Muscle layer of colon (tissue), 2 donors: ENCODE measurements around the gene IFI44L.

Source experiments
- H3K27ac ChIP-seq: one replicate; pipeline ENCODE4 v1.7.0; 2013; ENCODE audit warnings: low read depth, mild to moderate bottlenecking, low read length, moderate library complexity
- H3K27me3 ChIP-seq, 2 donors: one replicate each; pipeline ENCODE4 v1.7.0; 2013; ENCODE audit warnings: low read length in 2 of 2, mild to moderate bottlenecking in 2 of 2; ENCODE audit not compliant: insufficient read depth in 2 of 2, control insufficient read depth in 1 of 2
- H3K36me3 ChIP-seq: one replicate; pipeline ENCODE4 v1.7.0; 2013; ENCODE audit warnings: mild to moderate bottlenecking, low read length; ENCODE audit not compliant: insufficient read depth
- H3K4me1 ChIP-seq: one replicate; pipeline ENCODE4 v1.7.0; 2013; ENCODE audit warnings: mild to moderate bottlenecking, low read length; ENCODE audit not compliant: insufficient read depth
- H3K4me3 ChIP-seq, 2 donors: one replicate each; pipeline ENCODE4 v1.7.0; 2013; ENCODE audit warnings: low read length in 2 of 2, low read depth in 1 of 2, mild to moderate bottlenecking in 1 of 2, moderate library complexity in 1 of 2
- H3K9ac ChIP-seq: one replicate; pipeline ENCODE4 v1.7.0; 2013; ENCODE audit warnings: low read length
- H3K9me3 ChIP-seq: one replicate; pipeline ENCODE4 v1.7.0; 2013; ENCODE audit warnings: mild to moderate bottlenecking, low read length
- donor health status: abdominal sarcoma.
- donor health status: Adenocarcinoma of cecum.

The IFI44L gene

DNA sequence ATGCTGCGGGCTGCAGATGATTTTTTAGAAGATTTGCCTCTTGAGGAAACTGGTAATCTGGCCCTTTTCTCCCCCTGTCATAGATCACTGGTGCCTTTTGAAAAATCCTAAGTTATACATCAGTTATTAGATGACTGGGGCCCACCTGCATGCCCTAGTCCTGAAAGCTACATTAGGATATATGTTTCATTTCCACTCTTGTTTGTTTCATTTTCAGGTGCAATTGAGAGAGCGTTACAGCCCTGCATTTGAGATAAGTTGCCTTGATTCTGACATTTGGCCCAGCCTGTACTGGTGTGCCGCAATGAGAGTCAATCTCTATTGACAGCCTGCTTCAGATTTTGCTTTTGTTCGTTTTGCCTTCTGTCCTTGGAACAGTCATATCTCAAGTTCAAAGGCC lies 21.3 kb downstream of the IFI44L start:
- Histone ChIP-seq H3K36me3 (no peaks in the 10 kb centered on the region), H3K4me1 (no peaks in the 10 kb centered on the region), H3K27me3 (no peaks in the 10 kb centered on the region), H3K4me3 (no peak overlapping the region), H3K9me3 (no peaks in the 10 kb centered on the region), H3K9ac (no peak overlapping the region), H3K27ac (no peak overlapping the region)

DNA sequence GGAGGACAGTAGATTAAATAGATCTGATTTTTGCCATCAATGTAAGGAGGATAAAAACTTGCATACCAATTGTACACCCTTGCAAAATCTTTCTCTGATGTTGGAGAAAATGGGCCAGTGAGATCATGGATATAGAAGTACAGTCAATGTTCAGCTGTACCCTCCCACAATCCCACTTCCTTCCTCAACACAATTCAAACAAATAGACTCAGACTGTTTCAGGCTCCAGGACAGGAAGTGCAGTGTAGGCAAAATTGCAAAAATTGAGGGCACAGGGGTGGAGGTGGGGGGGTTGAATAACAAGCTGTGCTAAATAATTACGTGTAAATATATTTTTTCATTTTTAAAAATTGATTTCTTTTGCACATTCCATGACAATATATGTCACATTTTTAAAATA lies 25.5 kb downstream of the IFI44L start:
- Histone ChIP-seq H3K27ac (no peak overlapping the region), H3K4me1 (peaks cover 4% of the 10 kb centered on the region), H3K9me3 (no peaks in the 10 kb centered on the region), H3K27me3 (no peaks in the 10 kb centered on the region), H3K4me3 (no peak overlapping the region), H3K9ac (no peak overlapping the region), H3K36me3 (no peaks in the 10 kb centered on the region)

DNA sequence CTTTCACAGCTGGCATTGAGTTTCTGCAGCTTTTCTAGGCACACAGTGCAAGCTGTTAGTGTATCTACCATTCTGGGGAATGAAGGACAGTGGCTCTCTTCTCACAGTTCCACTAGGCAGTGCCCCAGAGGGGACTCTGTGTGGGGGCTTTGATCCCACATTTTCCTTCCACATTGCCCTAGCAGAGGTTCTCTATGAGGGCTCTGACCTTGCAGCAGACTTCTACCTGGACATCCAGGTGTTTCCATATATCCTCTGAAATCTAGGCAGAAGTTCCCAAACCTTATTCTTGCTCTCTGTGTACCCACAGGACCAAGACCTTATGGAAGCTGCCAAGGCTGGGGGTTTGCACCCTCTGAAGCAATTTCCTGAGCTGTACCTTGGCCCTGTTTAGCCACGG lies 27.0 kb downstream of the IFI44L start:
- no peak overlapping the region for H3K4me3 ChIP-seq
- H3K27me3 ChIP-seq = no peaks in the 10 kb centered on the region
- peaks cover 4% of the 10 kb centered on the region for H3K4me1 ChIP-seq
- no peak overlapping the region for H3K9ac ChIP-seq
- H3K36me3 ChIP-seq = no peaks in the 10 kb centered on the region
- no peak overlapping the region for H3K27ac ChIP-seq
- H3K9me3 ChIP-seq = no peaks in the 10 kb centered on the region

DNA sequence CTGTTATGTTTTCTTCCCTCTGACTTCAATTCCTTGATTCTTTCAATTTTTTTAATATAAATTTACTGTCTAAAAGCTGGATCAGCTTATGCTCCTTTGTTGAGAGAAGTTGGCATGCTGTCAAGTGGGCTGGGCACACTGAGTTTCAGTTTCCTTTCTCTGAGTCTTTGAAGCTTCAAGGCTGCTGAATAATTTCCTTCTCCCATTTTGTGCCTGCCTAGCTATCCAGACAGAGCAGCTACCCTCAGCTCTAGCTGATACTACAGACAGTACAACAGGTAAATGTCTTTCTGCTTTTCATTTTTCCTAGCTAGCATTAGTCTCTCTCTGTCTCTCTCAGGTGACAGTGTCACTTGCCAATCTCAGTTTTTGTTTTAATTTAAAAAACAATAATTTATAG lies 29.4 kb downstream of the IFI44L start, which contains the start of gene IFI44:
Gene IFI44, plus strand, starts transcription at position 204 of the 400 bp plus-strand sequence. CDS start 365 bp downstream, outside the sequence.
- Histone ChIP-seq H3K4me1 (peaks cover 4% of the 10 kb centered on the region), H3K9ac (no peak within 1 kb of the TSS), H3K36me3 (no peaks in the 10 kb centered on the region), H3K27me3 (no peaks in the 10 kb centered on the region), H3K9me3 (no peaks in the 10 kb centered on the region), H3K27ac (no peak within 1 kb of the TSS), H3K4me3 (peak within 1 kb of the TSS; percentile 17 to 55)

DNA sequence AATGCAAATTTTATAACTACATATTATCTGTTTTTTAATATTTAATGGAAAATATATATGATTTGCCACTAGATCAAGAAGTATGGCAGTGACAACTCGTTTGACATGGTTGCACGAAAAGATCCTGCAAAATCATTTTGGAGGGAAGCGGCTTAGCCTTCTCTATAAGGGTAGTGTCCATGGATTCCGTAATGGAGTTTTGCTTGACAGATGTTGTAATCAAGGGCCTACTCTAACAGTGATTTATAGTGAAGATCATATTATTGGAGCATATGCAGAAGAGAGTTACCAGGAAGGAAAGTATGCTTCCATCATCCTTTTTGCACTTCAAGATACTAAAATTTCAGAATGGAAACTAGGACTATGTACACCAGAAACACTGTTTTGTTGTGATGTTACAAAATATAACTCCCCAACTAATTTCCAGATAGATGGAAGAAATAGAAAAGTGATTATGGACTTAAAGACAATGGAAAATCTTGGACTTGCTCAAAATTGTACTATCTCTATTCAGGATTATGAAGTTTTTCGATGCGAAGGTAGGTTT lies 29.9 kb downstream of the IFI44L start:
- H3K27ac ChIP-seq = no peak overlapping the region
- no peaks in the 10 kb centered on the region for H3K36me3 ChIP-seq
- H3K4me3 ChIP-seq = peak overlapping the region; percentile 17 to 55
- H3K27me3 ChIP-seq = no peaks in the 10 kb centered on the region
- H3K9me3 ChIP-seq = no peaks in the 10 kb centered on the region
- peaks cover 4% of the 10 kb centered on the region for H3K4me1 ChIP-seq
- H3K9ac ChIP-seq = no peak overlapping the region

DNA sequence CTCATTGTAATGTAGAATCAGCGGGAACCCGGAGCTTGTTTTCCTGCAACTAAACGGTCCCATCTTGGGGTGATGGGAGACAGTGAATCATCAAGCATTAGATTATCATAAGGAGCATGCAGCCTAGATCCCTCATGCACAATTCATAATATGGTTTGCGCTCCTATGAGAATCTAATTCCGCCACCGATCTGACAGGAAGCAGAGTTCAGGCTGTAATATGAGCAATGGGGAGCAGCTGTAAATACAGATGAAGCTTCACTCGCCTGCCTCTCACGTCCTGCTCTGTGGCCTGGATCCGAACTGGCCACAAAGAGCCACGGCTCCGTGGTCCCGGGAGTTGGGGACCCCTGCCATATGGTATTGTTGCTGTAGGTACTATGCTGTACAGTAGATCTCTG lies 31.0 kb downstream of the IFI44L start:
- H3K36me3 ChIP-seq = no peaks in the 10 kb centered on the region
- H3K27me3 ChIP-seq = no peaks in the 10 kb centered on the region
- H3K4me1 ChIP-seq = peaks cover 4% of the 10 kb centered on the region
- peak overlapping the region in 1 of 2 donors; percentile 13 for H3K4me3 ChIP-seq
- H3K27ac ChIP-seq = no peak overlapping the region
- no peaks in the 10 kb centered on the region for H3K9me3 ChIP-seq
- H3K9ac ChIP-seq = no peak overlapping the region

DNA sequence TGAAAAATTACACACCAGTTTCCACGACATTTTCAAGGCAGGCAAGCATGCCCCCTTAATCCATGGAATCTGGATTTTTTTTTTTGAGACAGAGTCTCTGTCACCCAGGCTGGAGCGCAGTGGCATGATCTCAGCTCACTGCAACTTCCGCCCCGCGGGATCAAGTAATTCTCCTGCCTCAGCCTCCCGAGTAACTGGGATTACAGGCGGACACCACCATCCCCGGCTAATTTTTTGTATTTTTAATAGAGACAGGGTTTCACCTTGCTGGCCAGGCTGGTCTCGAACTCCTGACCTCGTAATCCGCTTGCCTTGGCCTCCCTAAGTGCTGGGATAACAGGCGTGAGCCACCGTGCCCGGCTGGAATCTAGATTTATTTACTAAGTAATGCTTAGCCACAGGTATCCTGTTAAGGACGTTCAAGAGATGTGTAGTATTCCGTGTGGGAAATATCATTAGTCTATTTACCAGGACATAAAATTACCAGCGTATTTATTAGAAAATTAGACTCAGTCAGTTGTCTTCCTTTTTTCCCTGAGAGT lies 31.8 kb downstream of the IFI44L start:
- H3K4me1 ChIP-seq = peaks cover 4% of the 10 kb centered on the region
- H3K36me3 ChIP-seq = no peaks in the 10 kb centered on the region
- no peaks in the 10 kb centered on the region for H3K27me3 ChIP-seq
- no peak overlapping the region for H3K9ac ChIP-seq
- no peak overlapping the region for H3K27ac ChIP-seq
- H3K4me3 ChIP-seq = no peak overlapping the region
- H3K9me3 ChIP-seq = no peaks in the 10 kb centered on the region

DNA sequence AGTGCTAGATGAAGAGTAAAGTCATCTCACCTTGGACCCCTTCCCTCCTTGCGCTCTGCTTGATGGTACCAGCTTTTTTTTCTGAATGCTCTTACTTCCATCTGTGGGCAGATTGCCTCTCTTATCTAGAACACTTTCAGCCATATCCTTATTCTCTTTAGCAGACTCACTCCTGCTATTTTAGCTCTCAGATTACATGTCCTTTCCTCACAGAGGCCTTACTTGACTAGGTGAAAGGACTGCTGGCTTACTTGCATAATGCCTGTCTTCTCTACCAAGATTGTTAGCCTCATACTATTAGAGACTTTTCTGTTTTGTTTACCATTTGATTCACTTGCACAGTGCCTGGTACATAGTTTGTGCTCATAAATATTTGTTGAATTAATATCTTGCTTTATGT lies 38.7 kb downstream of the IFI44L start:
- H3K4me3 ChIP-seq = no peak overlapping the region
- peaks cover 5% of the 10 kb centered on the region for H3K36me3 ChIP-seq
- H3K27me3 ChIP-seq = no peaks in the 10 kb centered on the region
- H3K4me1 ChIP-seq = no peaks in the 10 kb centered on the region
- no peaks in the 10 kb centered on the region for H3K9me3 ChIP-seq
- no peak overlapping the region for H3K27ac ChIP-seq
- no peak overlapping the region for H3K9ac ChIP-seq

DNA sequence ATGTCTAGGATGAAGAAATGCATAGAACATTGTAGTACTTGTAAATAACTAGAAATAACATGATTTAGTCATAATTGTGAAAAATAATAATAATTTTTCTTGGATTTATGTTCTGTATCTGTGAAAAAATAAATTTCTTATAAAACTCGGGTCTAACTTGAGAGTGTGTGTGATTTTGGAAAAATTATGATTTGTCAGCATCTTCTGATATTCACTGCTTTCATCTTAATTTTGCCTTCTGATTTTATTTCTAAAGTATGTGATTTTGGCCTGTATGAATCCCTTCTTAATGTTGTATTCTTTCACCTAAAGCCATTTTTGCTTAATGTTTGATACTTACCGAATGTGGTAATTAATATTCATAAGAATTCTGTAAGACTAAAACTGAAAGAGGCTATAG lies 43.7 kb downstream of the IFI44L start:
- Histone ChIP-seq H3K4me1 (no peaks in the 10 kb centered on the region), H3K27me3 (no peaks in the 10 kb centered on the region), H3K9ac (no peak overlapping the region), H3K9me3 (no peaks in the 10 kb centered on the region), H3K4me3 (no peak overlapping the region), H3K27ac (no peak overlapping the region), H3K36me3 (peaks cover 3% of the 10 kb centered on the region)

DNA sequence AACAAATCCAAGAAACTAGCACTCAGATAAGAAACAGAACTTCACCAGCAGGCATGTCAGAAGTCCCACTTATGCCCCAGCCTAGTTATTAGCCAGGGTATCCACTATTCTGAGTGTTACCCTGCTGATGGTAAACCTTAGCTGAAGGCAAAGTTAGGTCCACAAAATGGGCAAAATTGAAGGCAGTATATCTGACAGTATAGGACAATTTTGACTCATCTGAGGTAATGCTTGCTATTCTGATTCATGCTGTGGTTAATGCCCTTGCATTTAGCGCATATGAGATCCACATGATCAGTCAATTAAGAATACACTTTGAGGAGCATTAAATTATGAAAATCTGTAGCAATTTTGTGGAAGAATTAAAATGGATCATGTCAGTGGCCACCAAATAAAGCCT lies 44.5 kb downstream of the IFI44L start:
- Histone ChIP-seq H3K4me1 (no peaks in the 10 kb centered on the region), H3K36me3 (no peaks in the 10 kb centered on the region), H3K9ac (no peak overlapping the region), H3K4me3 (no peak overlapping the region), H3K27ac (no peak overlapping the region), H3K27me3 (no peaks in the 10 kb centered on the region), H3K9me3 (no peaks in the 10 kb centered on the region)

DNA sequence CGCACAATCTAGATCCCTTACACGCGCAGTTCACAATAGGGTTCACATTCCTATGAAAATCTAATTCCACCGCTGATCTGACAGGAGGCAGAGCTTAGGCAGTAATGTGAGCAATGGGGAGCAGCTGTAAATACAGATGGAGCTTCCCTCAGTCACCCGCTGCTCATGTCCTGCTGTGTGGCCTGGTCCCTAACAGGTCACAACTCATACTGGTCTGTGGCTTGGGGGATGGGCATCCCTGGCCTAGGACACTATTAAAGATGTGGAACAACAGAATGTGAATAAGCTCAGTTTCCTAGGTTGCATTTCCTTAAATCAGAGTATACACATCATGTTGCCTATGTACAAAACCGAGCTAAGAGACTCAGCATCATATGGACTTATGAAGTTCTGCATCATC lies 45.6 kb downstream of the IFI44L start:
- Histone ChIP-seq H3K27me3 (no peaks in the 10 kb centered on the region), H3K4me1 (no peaks in the 10 kb centered on the region), H3K9ac (no peak overlapping the region), H3K9me3 (no peaks in the 10 kb centered on the region), H3K36me3 (no peaks in the 10 kb centered on the region), H3K27ac (no peak overlapping the region), H3K4me3 (no peak overlapping the region)

DNA sequence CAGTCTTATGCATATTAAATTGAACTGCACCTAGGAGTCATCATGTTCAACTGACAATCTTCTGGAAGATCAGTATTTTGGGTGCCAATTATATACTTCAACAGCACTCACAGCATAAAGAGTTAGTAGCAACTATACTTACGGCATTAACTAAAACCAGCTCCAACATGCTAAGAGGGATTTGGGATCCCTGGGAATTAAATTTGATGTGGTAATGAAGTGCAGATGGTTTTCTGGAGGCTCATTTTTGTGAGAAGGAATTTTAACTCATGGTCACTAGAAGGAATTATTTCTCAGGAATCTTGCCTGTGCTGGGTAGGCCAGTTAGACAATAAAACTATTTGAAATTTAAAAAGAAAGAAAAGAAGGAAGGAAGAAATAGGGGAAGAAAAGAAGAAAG lies 47.7 kb downstream of the IFI44L start:
- Histone ChIP-seq H3K9ac (no peak overlapping the region), H3K4me3 (no peak overlapping the region), H3K27ac (no peak overlapping the region), H3K27me3 (no peaks in the 10 kb centered on the region), H3K9me3 (no peaks in the 10 kb centered on the region), H3K4me1 (no peaks in the 10 kb centered on the region), H3K36me3 (no peaks in the 10 kb centered on the region)
